ENCODE measurements around the gene CD79A. TPM values are rescaled to one million over a fixed set of nuclear protein-coding genes. Genes with fewer than 3 reads are reported as not detected.

CD79A gene
- total and polyA plus RNA-seq, 2 donors (not counting 1 experiment from before 2014, with no cell fraction given), result 0.07 to 0.17 TPM

GRCh38 chr19:41910992-41911888 is 34.2 kb downstream of the CD79A start:
- Histone ChIP-seq H3K36me3 (ENCODE audit: control insufficient read depth, insufficient read depth, low read length) (peaks cover 1% of the 10 kb centered on the region), H3K27ac (ENCODE audit: insufficient read depth, low read length) (no peak overlapping the region), H3K4me2 (ENCODE audit: extremely low read depth, insufficient read depth, low read length) (no peak overlapping the region), H4K20me1 (ENCODE audit: control insufficient read depth, extremely low read depth, insufficient read depth, low read length) (no peaks in the 10 kb centered on the region), H2AFZ (ENCODE audit: low read length) (no peak overlapping the region), H3K79me2 (ENCODE audit: control insufficient read depth, insufficient read depth, low read length) (no peaks in the 10 kb centered on the region), H3K9ac (ENCODE audit: insufficient read depth, low read length) (no peak overlapping the region), H3K4me3 (replicated peaks in 1 of 4; ENCODE audit: control extremely low read depth in 1 of 4, insufficient read depth in 1 of 4, low read depth in 3 of 4, low read length in 4 of 4) (no peak overlapping the region), H3K9me3 (ENCODE audit: control insufficient read depth, insufficient read depth, low read depth, low read length) (no peaks in the 10 kb centered on the region), H3K27me3 (ENCODE audit: control insufficient read depth, insufficient read depth, low read length) (peaks cover 41% of the 10 kb centered on the region), H3K4me1 (ENCODE audit: control insufficient read depth, extremely low read depth, insufficient read depth, low read length) (no peaks in the 10 kb centered on the region)
- DNase-seq (ENCODE audit: low read depth in 2 of 2), result no peak
- no peak for TF ChIP-seq CTCF (conservative IDR thresholded peaks at IDR 0.05 in 1 of 2, IDR thresholded peaks at IDR 0.05 in 1 of 2; ENCODE audit: low read depth in 1 of 2, low read length in 2 of 2)
- no peak for TF ChIP-seq EZH2 (IDR thresholded peaks at IDR 0.05; ENCODE audit: low read length, missing control alignments)

- H3K4me1 ChIP-seq (ENCODE audit: control insufficient read depth, extremely low read depth, insufficient read depth, low read length), result no peaks in the 10 kb centered on the region
- TF ChIP-seq EZH2 (IDR thresholded peaks at IDR 0.05; ENCODE audit: low read length, missing control alignments), result peak; percentile 100
- TF ChIP-seq CTCF (conservative IDR thresholded peaks at IDR 0.05 in 1 of 2, IDR thresholded peaks at IDR 0.05 in 1 of 2; ENCODE audit: low read depth in 1 of 2, low read length in 2 of 2), result no peak
- no peak overlapping the region for H3K4me3 ChIP-seq (replicated peaks in 1 of 4; ENCODE audit: control extremely low read depth in 1 of 4, insufficient read depth in 1 of 4, low read depth in 3 of 4, low read length in 4 of 4)
- no peak overlapping the region for H3K27ac ChIP-seq (ENCODE audit: insufficient read depth, low read length)
- no peak overlapping the region for H3K4me2 ChIP-seq (ENCODE audit: extremely low read depth, insufficient read depth, low read length)
- H3K27me3 ChIP-seq (ENCODE audit: control insufficient read depth, insufficient read depth, low read length), result peaks cover 50% of the 10 kb centered on the region
- H3K9me3 ChIP-seq (ENCODE audit: control insufficient read depth, insufficient read depth, low read depth, low read length), result no peaks in the 10 kb centered on the region
- H3K79me2 ChIP-seq (ENCODE audit: control insufficient read depth, insufficient read depth, low read length), result no peaks in the 10 kb centered on the region
- no peaks in the 10 kb centered on the region for H3K36me3 ChIP-seq (ENCODE audit: control insufficient read depth, insufficient read depth, low read length)
- no peaks in the 10 kb centered on the region for H4K20me1 ChIP-seq (ENCODE audit: control insufficient read depth, extremely low read depth, insufficient read depth, low read length)
- no peak for DNase-seq (ENCODE audit: low read depth in 2 of 2)
- H2AFZ ChIP-seq (ENCODE audit: low read length), result no peak overlapping the region
- H3K9ac ChIP-seq (ENCODE audit: insufficient read depth, low read length), result no peak overlapping the region
These were observed 35.0 kb downstream of the CD79A start for GRCh38 chr19:41911889-41912731.

DNA sequence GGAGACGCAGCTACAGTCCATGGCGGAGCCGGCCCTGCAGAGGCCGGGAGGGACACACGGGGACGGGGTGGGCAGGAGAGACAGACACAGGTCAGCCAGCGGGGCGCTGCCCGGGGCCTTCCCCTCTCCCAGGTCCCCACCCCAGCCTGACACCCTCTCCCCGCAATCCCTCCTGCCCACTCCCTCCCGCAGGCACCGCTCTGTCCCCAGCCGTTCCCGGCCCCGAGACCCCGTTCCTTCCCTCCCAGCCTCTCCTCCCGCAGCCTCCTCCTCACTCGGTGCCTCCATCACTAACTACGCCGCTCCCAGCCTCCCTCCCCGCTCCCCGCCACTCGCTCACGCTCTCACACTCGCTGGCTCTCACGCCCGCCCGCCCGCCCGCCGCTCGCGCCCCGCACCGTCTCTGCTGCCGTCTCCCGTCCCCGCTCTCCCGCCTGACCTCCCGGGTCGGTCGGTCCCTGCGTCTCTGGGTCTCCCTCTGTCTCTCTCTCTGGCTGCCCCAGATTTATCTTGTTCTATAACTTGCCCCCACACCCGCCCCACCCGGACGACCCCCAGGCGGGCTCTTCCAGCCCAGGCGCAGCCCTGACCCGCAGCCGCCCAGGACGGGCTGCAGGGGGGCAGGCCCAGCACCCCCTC is 35.9 kb downstream of the CD79A start:
- no peak overlapping the region for H3K4me2 ChIP-seq (ENCODE audit: extremely low read depth, insufficient read depth, low read length)
- no peaks in the 10 kb centered on the region for H3K4me1 ChIP-seq (ENCODE audit: control insufficient read depth, extremely low read depth, insufficient read depth, low read length)
- H4K20me1 ChIP-seq (ENCODE audit: control insufficient read depth, extremely low read depth, insufficient read depth, low read length), result no peaks in the 10 kb centered on the region
- no peaks in the 10 kb centered on the region for H3K79me2 ChIP-seq (ENCODE audit: control insufficient read depth, insufficient read depth, low read length)
- no peaks in the 10 kb centered on the region for H3K9me3 ChIP-seq (ENCODE audit: control insufficient read depth, insufficient read depth, low read depth, low read length)
- TF ChIP-seq EZH2 (IDR thresholded peaks at IDR 0.05; ENCODE audit: low read length, missing control alignments), result no peak
- no peak for TF ChIP-seq CTCF (conservative IDR thresholded peaks at IDR 0.05 in 1 of 2, IDR thresholded peaks at IDR 0.05 in 1 of 2; ENCODE audit: low read depth in 1 of 2, low read length in 2 of 2)
- no peak overlapping the region for H3K9ac ChIP-seq (ENCODE audit: insufficient read depth, low read length)
- peaks cover 54% of the 10 kb centered on the region for H3K27me3 ChIP-seq (ENCODE audit: control insufficient read depth, insufficient read depth, low read length)
- H3K27ac ChIP-seq (ENCODE audit: insufficient read depth, low read length), result no peak overlapping the region
- no peak overlapping the region for H3K4me3 ChIP-seq (replicated peaks in 1 of 4; ENCODE audit: control extremely low read depth in 1 of 4, insufficient read depth in 1 of 4, low read depth in 3 of 4, low read length in 4 of 4)
- H3K36me3 ChIP-seq (ENCODE audit: control insufficient read depth, insufficient read depth, low read length), result no peaks in the 10 kb centered on the region
- no peak overlapping the region for H2AFZ ChIP-seq (ENCODE audit: low read length)
- no peak for DNase-seq (ENCODE audit: low read depth in 2 of 2)
